NB4 (cell line): ENCODE results near the gene VEPH1.

Experiments used
- DNase-seq: peaks from one replicate; pipeline ENCODE4 v3.0.0; 2010; ENCODE audit warnings: low read depth
- H3K4me3 ChIP-seq: one replicate; pipeline ENCODE4 v1.5.1; 2011; ENCODE audit warnings: mild to moderate bottlenecking, low read depth, low read length, moderate library complexity
- MYC ChIP-seq: IDR thresholded peaks from 2 replicates; pipeline ENCODE4 v1.6.1; 2011; ENCODE audit warnings: low read depth, low read length
- POLR2A ChIP-seq: IDR thresholded peaks from 2 replicates; pipeline ENCODE4 v1.6.1; 2011; ENCODE audit warnings: mild to moderate bottlenecking; ENCODE audit not compliant: insufficient read length; ENCODE audit errors: extremely low read depth
- TF ChIP-seq, protein P1 (sequence below): IDR thresholded peaks from one replicate; pipeline ENCODE4 v1.5.1; 2012; ENCODE audit warnings: low read depth, low read length
- TF ChIP-seq, protein P2 (sequence below): IDR thresholded peaks from 2 replicates; pipeline ENCODE4 v1.6.1; 2011; ENCODE audit warnings: low read depth, low read length

The VEPH1 gene

DNA sequence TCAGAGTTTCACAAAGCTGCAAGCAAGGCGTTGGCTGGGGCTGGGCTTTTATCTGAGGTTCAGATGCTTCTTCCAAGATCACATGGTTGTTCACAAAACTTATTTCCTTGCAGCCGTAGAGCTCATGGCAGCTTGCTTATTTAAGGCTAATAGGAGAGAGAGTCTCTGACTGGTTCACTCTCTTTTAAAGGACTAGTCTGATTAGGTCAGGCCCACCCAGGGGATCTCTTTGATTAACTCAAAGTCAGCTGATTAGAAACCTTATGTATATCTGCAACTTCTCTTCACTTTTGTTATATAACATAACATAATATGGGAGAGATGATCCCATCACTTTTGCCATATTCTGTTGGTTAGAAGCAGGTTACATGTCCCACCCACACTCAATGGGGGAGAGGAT is 243.4 kb downstream of the VEPH1 start:
- TF ChIP-seq, protein P1, sequence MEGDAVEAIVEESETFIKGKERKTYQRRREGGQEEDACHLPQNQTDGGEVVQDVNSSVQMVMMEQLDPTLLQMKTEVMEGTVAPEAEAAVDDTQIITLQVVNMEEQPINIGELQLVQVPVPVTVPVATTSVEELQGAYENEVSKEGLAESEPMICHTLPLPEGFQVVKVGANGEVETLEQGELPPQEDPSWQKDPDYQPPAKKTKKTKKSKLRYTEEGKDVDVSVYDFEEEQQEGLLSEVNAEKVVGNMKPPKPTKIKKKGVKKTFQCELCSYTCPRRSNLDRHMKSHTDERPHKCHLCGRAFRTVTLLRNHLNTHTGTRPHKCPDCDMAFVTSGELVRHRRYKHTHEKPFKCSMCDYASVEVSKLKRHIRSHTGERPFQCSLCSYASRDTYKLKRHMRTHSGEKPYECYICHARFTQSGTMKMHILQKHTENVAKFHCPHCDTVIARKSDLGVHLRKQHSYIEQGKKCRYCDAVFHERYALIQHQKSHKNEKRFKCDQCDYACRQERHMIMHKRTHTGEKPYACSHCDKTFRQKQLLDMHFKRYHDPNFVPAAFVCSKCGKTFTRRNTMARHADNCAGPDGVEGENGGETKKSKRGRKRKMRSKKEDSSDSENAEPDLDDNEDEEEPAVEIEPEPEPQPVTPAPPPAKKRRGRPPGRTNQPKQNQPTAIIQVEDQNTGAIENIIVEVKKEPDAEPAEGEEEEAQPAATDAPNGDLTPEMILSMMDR, result no peak
- TF ChIP-seq, protein P2, sequence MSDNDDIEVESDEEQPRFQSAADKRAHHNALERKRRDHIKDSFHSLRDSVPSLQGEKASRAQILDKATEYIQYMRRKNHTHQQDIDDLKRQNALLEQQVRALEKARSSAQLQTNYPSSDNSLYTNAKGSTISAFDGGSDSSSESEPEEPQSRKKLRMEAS, result no peak
- TF ChIP-seq MYC, result no peak
- TF ChIP-seq POLR2A, result no peak

DNA sequence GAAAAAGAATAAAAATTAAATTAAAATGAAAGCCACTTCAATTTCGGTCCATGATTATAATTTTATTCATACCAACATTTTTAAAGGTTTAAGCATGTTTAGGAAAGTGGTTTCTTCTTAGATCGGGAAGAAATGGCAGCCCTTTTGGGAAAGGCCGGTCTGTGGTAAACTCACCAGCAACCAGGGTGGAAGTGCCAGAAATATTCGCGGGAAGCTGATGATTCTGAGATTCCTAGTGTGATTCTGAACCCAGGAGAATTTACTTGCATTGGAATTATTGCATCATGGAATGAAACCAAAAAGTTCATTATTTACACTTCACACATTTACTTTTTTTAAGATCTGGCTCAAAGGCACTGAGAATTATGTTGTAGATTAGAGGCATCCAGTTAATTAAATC is 246.1 kb downstream of the VEPH1 start:
- DNase-seq, result no peak
- no peak overlapping the region for H3K4me3 ChIP-seq
- TF ChIP-seq, protein P2, result no peak
- TF ChIP-seq MYC, result no peak
- TF ChIP-seq, protein P1, result no peak
- no peak for TF ChIP-seq POLR2A

More for the DNA sequence above, 243.4 kb downstream of the VEPH1 start:
- DNase-seq, result no peak
- H3K4me3 ChIP-seq, result no peak overlapping the region

DNA sequence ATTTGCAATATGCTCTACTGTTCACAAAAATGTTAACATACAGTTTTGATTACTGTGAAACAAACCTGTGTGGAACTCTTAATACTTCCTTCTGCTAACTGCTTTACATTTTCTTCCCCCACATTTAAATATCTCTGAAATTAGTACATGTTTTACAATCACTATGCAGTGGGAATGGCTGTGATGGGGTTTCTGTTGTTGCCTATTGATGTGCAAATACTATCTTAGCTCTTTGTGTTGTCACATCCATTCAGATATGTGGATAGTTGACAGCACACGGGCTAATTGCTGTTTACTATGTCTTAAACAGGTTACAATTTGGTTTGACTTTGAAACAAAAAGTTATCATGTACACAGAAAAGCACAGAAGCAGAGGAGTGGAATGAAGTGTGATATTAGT is 247.4 kb downstream of the VEPH1 start:
- TF ChIP-seq, protein P1, result no peak
- TF ChIP-seq, protein P2, result no peak
- TF ChIP-seq MYC, result no peak
- no peak for TF ChIP-seq POLR2A
- no peak for DNase-seq
- H3K4me3 ChIP-seq, result no peak overlapping the region

DNA sequence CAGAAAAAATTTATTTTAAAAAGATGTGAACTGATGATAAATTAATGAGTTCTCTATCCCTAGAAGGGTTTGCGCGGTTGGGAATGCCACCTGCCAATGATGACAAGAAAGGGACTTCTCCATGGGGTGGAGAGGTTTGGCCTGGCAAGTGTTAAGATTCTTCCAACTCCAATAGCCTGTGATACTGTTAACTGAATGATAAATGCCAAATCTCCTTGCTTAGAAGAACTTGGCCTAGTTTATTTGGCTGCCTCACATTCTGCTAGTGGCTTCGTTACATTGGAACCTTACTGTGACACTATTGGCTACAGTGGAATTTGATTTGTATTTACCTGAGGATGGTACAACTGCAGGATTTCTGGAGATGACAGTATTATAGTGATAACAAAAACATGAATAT is 251.5 kb downstream of the VEPH1 start:
- DNase-seq, result no peak
- no peak overlapping the region for H3K4me3 ChIP-seq
- TF ChIP-seq, protein P2, result no peak
- TF ChIP-seq, protein P1, result no peak
- TF ChIP-seq MYC, result no peak
- no peak for TF ChIP-seq POLR2A

DNA sequence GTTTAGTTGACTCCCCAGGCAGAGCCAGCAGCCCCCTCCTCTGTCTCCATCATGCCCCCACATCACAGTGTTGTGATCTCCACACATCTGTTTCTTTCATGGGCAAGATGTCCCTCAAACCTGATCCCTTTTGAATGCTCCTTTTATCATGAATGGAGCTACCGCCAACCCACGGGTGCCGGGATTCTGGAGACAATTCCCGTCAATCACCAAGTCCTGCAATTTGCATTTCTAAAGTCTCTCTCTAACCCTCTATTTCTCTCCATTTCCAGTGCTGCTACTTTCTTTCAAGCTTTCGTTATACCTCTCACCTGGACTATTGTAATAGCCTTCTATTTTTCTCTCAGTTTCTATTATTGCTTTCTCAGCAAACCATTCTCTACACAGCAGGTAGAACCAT is 253.6 kb downstream of the VEPH1 start:
- DNase-seq, result no peak
- no peak for TF ChIP-seq POLR2A
- TF ChIP-seq, protein P1, result no peak
- TF ChIP-seq, protein P2, result no peak
- no peak for TF ChIP-seq MYC
- no peak overlapping the region for H3K4me3 ChIP-seq
